ENCODE results near the gene ZNF775. TPM values are rescaled to one million over a fixed set of nuclear protein-coding genes. Genes with fewer than 3 reads are reported as not detected.

ZNF775 gene
- total and polyA plus RNA-seq, 2 of the 13 experiments (the other 11 are each of a cell fraction or from before 2014, with no cell fraction given), result 3.1 to 3.2 TPM

DNA sequence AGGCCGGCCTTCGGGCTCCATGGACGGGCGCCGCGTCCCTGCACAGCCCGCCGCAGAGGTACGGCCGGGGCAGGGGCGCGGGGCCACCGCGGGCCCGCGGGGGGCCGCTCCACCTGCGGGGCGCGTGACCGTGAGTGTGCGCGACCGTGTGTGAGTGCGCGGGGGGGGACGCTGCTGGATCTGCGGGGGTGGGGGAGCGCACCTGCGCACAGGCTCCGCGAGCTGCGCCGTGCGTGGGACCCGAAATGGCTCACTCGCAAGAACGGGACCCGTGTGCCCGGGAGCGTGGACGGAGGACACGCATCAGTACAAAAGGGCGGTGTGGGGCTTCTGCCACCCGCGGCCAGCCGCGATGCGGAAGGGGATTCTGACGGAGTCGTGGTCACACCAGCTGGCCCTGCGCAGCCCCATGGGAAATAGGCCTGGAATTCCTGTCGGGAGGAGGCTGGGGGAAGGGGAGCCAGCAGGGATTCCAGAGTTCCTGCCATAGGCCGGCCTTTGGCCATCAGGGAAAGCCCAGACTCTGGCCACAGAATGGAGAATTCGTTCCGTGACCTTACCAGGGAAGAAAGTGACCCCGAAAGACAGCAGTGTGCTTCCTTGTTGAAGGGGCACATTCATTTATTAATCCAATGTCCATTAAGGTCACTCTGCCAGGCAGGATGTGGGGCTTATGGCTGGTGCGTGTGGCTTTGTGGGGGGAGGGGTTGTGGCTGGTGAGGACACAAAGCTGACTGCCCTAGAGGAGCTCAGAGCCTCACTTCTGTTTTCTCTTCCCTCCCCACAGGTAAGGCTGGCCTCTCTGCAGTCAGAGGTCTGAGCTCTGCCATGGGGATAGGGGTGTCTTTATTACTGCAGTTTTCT, 10.0 kb upstream of the ZNF775 start (continued):
- TF ChIP-seq SNAPC2 (CRISPR knock-in tag; IDR thresholded peaks at IDR 0.05) (no peak), ZNF850 (CRISPR knock-in tag; conservative IDR thresholded peaks at IDR 0.05) (no peak), NONO (IDR thresholded peaks at IDR 0.05) (no peak), NONO (CRISPR knock-in tag; conservative IDR thresholded peaks at IDR 0.05) (no peak; the same call in 1 of the 2 replicates), ZNF124 (CRISPR knock-in tag; IDR thresholded peaks at IDR 0.05) (no peak), FOXM1 (CRISPR knock-in tag; IDR thresholded peaks at IDR 0.05) (0 out of 2 replicates have a peak, but pooled peaks have one; percentile 29), ZFP90 (CRISPR knock-in tag; IDR thresholded peaks at IDR 0.05; ENCODE audit: borderline replicate concordance) (peak; percentile 33; the same call in 1 of the 2 replicates), ZNF616 (CRISPR knock-in tag; IDR thresholded peaks at IDR 0.05; ENCODE audit: low read depth) (no peak; the same call in 1 of the 2 replicates), TOE1 (CRISPR knock-in tag; IDR thresholded peaks at IDR 0.05) (no peak), ZNF205 (CRISPR knock-in tag; IDR thresholded peaks at IDR 0.05) (0 out of 2 replicates have a peak, but pooled peaks have one; percentile 17), ZNF136 (CRISPR knock-in tag; IDR thresholded peaks at IDR 0.05; ENCODE audit: low read depth) (no peak), NFYB (CRISPR knock-in tag; IDR thresholded peaks at IDR 0.05) (no peak), MTF2 (CRISPR knock-in tag; IDR thresholded peaks at IDR 0.05; ENCODE audit: borderline replicate concordance) (no peak)
- TF ChIP-seq, protein P1, sequence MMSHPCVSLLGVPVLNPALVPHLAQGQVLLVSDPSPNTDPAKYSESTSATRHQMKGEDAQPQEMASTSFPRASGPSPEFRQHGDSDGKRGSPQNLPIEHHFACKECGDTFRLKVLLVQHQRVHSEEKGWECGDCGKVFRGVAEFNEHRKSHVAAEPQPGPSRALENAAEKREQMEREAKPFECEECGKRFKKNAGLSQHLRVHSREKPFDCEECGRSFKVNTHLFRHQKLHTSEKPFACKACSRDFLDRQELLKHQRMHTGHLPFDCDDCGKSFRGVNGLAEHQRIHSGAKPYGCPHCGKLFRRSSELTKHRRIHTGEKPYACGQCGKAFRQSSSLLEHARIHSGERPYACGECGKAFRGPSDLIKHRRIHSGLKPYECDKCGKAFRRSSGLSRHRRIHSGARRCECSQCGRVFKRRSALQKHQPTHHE (CRISPR knock-in tag; IDR thresholded peaks at IDR 0.05; ENCODE audit: borderline replicate concordance), result no peak
- TF ChIP-seq, protein P2, sequence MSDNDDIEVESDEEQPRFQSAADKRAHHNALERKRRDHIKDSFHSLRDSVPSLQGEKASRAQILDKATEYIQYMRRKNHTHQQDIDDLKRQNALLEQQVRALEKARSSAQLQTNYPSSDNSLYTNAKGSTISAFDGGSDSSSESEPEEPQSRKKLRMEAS (IDR thresholded peaks at IDR 0.05), result no peak; the same call in 1 of the 2 replicates
- TF ChIP-seq, protein P3, sequence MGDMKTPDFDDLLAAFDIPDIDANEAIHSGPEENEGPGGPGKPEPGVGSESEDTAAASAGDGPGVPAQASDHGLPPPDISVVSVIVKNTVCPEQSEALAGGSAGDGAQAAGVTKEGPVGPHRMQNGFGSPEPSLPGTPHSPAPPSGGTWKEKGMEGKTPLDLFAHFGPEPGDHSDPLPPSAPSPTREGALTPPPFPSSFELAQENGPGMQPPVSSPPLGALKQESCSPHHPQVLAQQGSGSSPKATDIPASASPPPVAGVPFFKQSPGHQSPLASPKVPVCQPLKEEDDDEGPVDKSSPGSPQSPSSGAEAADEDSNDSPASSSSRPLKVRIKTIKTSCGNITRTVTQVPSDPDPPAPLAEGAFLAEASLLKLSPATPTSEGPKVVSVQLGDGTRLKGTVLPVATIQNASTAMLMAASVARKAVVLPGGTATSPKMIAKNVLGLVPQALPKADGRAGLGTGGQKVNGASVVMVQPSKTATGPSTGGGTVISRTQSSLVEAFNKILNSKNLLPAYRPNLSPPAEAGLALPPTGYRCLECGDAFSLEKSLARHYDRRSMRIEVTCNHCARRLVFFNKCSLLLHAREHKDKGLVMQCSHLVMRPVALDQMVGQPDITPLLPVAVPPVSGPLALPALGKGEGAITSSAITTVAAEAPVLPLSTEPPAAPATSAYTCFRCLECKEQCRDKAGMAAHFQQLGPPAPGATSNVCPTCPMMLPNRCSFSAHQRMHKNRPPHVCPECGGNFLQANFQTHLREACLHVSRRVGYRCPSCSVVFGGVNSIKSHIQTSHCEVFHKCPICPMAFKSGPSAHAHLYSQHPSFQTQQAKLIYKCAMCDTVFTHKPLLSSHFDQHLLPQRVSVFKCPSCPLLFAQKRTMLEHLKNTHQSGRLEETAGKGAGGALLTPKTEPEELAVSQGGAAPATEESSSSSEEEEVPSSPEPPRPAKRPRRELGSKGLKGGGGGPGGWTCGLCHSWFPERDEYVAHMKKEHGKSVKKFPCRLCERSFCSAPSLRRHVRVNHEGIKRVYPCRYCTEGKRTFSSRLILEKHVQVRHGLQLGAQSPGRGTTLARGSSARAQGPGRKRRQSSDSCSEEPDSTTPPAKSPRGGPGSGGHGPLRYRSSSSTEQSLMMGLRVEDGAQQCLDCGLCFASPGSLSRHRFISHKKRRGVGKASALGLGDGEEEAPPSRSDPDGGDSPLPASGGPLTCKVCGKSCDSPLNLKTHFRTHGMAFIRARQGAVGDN (CRISPR knock-in tag; IDR thresholded peaks at IDR 0.05), result no peak
- TF ChIP-seq, protein P4, sequence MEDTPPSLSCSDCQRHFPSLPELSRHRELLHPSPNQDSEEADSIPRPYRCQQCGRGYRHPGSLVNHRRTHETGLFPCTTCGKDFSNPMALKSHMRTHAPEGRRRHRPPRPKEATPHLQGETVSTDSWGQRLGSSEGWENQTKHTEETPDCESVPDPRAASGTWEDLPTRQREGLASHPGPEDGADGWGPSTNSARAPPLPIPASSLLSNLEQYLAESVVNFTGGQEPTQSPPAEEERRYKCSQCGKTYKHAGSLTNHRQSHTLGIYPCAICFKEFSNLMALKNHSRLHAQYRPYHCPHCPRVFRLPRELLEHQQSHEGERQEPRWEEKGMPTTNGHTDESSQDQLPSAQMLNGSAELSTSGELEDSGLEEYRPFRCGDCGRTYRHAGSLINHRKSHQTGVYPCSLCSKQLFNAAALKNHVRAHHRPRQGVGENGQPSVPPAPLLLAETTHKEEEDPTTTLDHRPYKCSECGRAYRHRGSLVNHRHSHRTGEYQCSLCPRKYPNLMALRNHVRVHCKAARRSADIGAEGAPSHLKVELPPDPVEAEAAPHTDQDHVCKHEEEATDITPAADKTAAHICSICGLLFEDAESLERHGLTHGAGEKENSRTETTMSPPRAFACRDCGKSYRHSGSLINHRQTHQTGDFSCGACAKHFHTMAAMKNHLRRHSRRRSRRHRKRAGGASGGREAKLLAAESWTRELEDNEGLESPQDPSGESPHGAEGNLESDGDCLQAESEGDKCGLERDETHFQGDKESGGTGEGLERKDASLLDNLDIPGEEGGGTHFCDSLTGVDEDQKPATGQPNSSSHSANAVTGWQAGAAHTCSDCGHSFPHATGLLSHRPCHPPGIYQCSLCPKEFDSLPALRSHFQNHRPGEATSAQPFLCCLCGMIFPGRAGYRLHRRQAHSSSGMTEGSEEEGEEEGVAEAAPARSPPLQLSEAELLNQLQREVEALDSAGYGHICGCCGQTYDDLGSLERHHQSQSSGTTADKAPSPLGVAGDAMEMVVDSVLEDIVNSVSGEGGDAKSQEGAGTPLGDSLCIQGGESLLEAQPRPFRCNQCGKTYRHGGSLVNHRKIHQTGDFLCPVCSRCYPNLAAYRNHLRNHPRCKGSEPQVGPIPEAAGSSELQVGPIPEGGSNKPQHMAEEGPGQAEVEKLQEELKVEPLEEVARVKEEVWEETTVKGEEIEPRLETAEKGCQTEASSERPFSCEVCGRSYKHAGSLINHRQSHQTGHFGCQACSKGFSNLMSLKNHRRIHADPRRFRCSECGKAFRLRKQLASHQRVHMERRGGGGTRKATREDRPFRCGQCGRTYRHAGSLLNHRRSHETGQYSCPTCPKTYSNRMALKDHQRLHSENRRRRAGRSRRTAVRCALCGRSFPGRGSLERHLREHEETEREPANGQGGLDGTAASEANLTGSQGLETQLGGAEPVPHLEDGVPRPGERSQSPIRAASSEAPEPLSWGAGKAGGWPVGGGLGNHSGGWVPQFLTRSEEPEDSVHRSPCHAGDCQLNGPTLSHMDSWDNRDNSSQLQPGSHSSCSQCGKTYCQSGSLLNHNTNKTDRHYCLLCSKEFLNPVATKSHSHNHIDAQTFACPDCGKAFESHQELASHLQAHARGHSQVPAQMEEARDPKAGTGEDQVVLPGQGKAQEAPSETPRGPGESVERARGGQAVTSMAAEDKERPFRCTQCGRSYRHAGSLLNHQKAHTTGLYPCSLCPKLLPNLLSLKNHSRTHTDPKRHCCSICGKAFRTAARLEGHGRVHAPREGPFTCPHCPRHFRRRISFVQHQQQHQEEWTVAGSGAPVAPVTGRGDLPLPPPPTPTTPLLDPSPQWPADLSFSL (CRISPR knock-in tag; IDR thresholded peaks at IDR 0.05), result no peak
